Liver (tissue), 9 donors: ENCODE data around the gene DNAJA3. TPM values are rescaled to one million over a fixed set of nuclear protein-coding genes. Genes with fewer than 3 reads are reported as not detected.

Experiments used
- DNase-seq: peaks from one replicate; pipeline ENCODE4 v3.0.0-alpha.2; 2017; ENCODE audit warnings: low spot score
- H3K27ac ChIP-seq, 2 donors: one replicate each; pipeline ENCODE4 v1.7.0; 2013; ENCODE audit warnings: inconsistent platforms in 2 of 2, low read length in 2 of 2, control low read depth in 1 of 2, low read depth in 1 of 2, mild to moderate bottlenecking in 1 of 2
- H3K27me3 ChIP-seq, 4 donors: one replicate each; pipeline versions ENCODE4 v1.6.1 to v1.7.0; 2013; ENCODE audit warnings: low read length in 3 of 4, inconsistent platforms in 1 of 4, mild to moderate bottlenecking in 1 of 4, moderate library complexity in 1 of 4; ENCODE audit not compliant: control insufficient read depth in 4 of 4, insufficient read depth in 4 of 4
- H3K36me3 ChIP-seq, 4 donors: one replicate each; pipeline versions ENCODE4 v1.6.1 to v1.7.0; 2013; ENCODE audit warnings: low read length in 3 of 4, mild to moderate bottlenecking in 3 of 4, low read depth in 1 of 4, moderate library complexity in 1 of 4; ENCODE audit not compliant: control insufficient read depth in 4 of 4, insufficient read depth in 3 of 4
- H3K4me1 ChIP-seq, 4 donors: one replicate each; pipeline versions ENCODE4 v1.6.1 to v1.7.0; 2013; ENCODE audit warnings: low read length in 3 of 4, mild to moderate bottlenecking in 3 of 4, moderate library complexity in 1 of 4; ENCODE audit not compliant: control insufficient read depth in 4 of 4, insufficient read depth in 4 of 4
- H3K4me3 ChIP-seq, 3 donors: one replicate each; pipeline versions ENCODE4 v1.6.1 to v1.7.0; 2013; ENCODE audit warnings: low read length in 3 of 3, control low read depth in 1 of 3, low read depth in 1 of 3, mild to moderate bottlenecking in 1 of 3
- H3K9ac ChIP-seq, 2 donors: one replicate each; pipeline ENCODE4 v1.7.0; 2013; ENCODE audit warnings: low read length in 2 of 2, mild to moderate bottlenecking in 2 of 2, moderate library complexity in 2 of 2, control low read depth in 1 of 2, low read depth in 1 of 2
- H3K9me3 ChIP-seq, 4 donors: one replicate each; pipeline versions ENCODE4 v1.6.1 to v1.7.0; 2013; ENCODE audit warnings: low read length in 3 of 4; ENCODE audit not compliant: control insufficient read depth in 4 of 4
- FOXA1 ChIP-seq: IDR thresholded peaks from 2 replicates; pipeline ENCODE4 v1.6.1; 2016; ENCODE audit warnings: antibody characterized with exemption
- FOXA2 ChIP-seq: IDR thresholded peaks from 2 replicates; pipeline ENCODE4 v1.6.1; 2016; ENCODE audit warnings: antibody characterized with exemption
- GABPA ChIP-seq, 2 donors: IDR thresholded peaks in 1 of 2; conservative IDR thresholded peaks in 1 of 2; 2 replicates each; pipeline ENCODE4 v1.6.1; 2016; ENCODE audit warnings: antibody characterized with exemption in 2 of 2, mild to moderate bottlenecking in 1 of 2, moderate library complexity in 1 of 2
- HNF4A ChIP-seq, 2 donors: conservative IDR thresholded peaks; 2 replicates each; pipeline ENCODE4 v1.6.1; 2016; ENCODE audit warnings: antibody characterized with exemption in 2 of 2, mild to moderate bottlenecking in 2 of 2
- JUND ChIP-seq, 2 donors: IDR thresholded peaks; 2 replicates each; pipeline ENCODE4 v1.6.1; 2016; ENCODE audit warnings: antibody characterized with exemption in 2 of 2
- NR2F2 ChIP-seq: IDR thresholded peaks from 2 replicates; pipeline ENCODE4 v1.6.1; 2016; ENCODE audit warnings: antibody characterized with exemption
- RXRA ChIP-seq, 2 donors: IDR thresholded peaks; 2 replicates each; pipeline ENCODE4 v1.6.1; 2017 to 2018; ENCODE audit warnings: antibody characterized with exemption in 2 of 2, mild to moderate bottlenecking in 1 of 2
- SP1 ChIP-seq: IDR thresholded peaks from 2 replicates; pipeline ENCODE4 v1.6.1; 2018; ENCODE audit warnings: antibody characterized with exemption, mild to moderate bottlenecking
- TAF1 ChIP-seq: conservative IDR thresholded peaks from 2 replicates; pipeline ENCODE4 v1.6.1; 2016; ENCODE audit warnings: antibody characterized with exemption, mild to moderate bottlenecking
- WGBS: extraction: QIAGEN DNeasy Blood & Tissue Kit; methylation state at CpG from one replicate; pipeline ENCODE4 v1.1.7; 2013; 5-methylcytosine and 5-hydroxymethylcytosine counted together
- polyA plus RNA-seq, 2 donors: library from polyadenylated mRNA; stranded (reverse) in 1 of 2; unstranded in 1 of 2; fragments of 200-250 nt in 1 of 2; fragments of >200 nt in 1 of 2; fragmentation: Nextera tagmentation in 1 of 2; extraction: Ambion mirVana in 1 of 2; gene quantifications; one replicate each; pipeline versions ENCODE4 v1.2.1 to v1.2.3, GENCODE V29; 2013 to 2015
- total RNA-seq, 2 donors: library from RNA; depleted of rRNA; stranded (reverse); fragments of >200 nt; gene quantifications; one replicate each; pipeline ENCODE4 v1.2.3, GENCODE V29; 2014
- TF ChIP-seq, protein P1 (sequence below): IDR thresholded peaks from 2 replicates; pipeline ENCODE4 v1.6.1; 2016; ENCODE audit warnings: antibody characterized with exemption
- TF ChIP-seq, protein P2 (sequence below): IDR thresholded peaks from 2 replicates; pipeline ENCODE4 v1.6.1; 2016; ENCODE audit warnings: antibody characterized with exemption
- TF ChIP-seq, protein P3 (sequence below): IDR thresholded peaks from 2 replicates; pipeline ENCODE4 v1.6.1; 2016; ENCODE audit warnings: antibody characterized with exemption, mild to moderate bottlenecking
- TF ChIP-seq, protein P4 (sequence below): IDR thresholded peaks from 2 replicates; pipeline ENCODE4 v1.6.1; 2016; ENCODE audit warnings: antibody characterized with exemption
- TF ChIP-seq, protein P5 (sequence below): fragments of 150-350 bp; IDR thresholded peaks from 2 replicates; pipeline ENCODE4 v1.5.1; 2017; ENCODE audit warnings: improper control_type of control experiment, low read depth, low read length; ENCODE audit not compliant: missing input control
- donor health status: healthy.
- donor health status: healthy.
- donor health status: healthy.
- donor health status: healthy.
- donor health status: healthy.

The DNAJA3 gene
- total and polyA plus RNA-seq, 4 donors = 39.6 to 86.3 (median 65.6) TPM

DNA sequence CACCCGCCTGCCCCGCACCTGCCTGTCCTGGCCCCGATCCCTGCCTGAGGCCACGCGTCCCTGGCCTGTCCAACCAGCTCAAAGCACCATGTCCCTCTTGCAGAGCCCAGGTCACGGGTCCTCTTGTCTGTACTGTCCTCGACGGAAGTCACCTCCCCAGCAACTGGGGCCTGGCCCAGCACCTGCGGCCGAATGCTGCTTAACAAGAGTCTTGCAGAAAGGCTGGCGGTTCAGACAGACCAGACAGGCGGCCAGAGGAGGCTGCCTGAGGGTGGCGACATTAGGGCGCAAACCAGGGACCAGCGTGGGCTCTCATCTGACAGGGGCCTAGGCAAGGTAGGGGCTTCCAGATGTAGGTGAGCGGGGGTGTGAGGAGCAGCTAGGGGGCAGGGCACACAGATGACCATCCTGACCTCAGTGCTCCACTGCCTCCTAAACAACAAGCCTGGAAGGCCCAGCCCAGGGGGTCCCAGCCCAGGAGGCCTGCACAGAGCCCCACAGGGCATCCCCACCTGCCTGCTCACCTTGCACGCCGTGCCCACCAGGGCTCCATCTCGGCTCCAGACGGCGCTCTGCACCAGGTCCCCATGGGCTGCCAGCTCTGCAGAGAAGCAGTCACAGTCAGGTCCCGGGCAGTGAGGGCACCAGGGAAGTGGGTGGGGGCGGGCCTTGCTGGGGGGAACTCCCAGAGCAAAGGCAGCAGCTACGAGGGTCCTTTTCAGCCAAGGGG lies 20.5 kb upstream of the DNAJA3 start:
- 91% methylated on average over 24 of the region's 24 CpGs for WGBS
- Histone ChIP-seq H3K9me3 (no peaks in the 10 kb centered on the region), H3K9ac (no peak overlapping the region), H3K4me1 (peaks cover 0 to 6% (median 0%) of the 10 kb centered on the region in 4 donors), H3K4me3 (no peak overlapping the region), H3K27me3 (no peaks in the 10 kb centered on the region), H3K27ac (no peak overlapping the region), H3K36me3 (peaks cover 4 to 9% (median 7%) of the 10 kb centered on the region in 4 donors)
- no peak for DNase-seq
- TF ChIP-seq GABPA (IDR thresholded peaks at IDR 0.05 in 1 of 2, conservative IDR thresholded peaks at IDR 0.05 in 1 of 2) (no peak), TAF1 (no peak), NR2F2 (no peak)
- TF ChIP-seq, protein P1, sequence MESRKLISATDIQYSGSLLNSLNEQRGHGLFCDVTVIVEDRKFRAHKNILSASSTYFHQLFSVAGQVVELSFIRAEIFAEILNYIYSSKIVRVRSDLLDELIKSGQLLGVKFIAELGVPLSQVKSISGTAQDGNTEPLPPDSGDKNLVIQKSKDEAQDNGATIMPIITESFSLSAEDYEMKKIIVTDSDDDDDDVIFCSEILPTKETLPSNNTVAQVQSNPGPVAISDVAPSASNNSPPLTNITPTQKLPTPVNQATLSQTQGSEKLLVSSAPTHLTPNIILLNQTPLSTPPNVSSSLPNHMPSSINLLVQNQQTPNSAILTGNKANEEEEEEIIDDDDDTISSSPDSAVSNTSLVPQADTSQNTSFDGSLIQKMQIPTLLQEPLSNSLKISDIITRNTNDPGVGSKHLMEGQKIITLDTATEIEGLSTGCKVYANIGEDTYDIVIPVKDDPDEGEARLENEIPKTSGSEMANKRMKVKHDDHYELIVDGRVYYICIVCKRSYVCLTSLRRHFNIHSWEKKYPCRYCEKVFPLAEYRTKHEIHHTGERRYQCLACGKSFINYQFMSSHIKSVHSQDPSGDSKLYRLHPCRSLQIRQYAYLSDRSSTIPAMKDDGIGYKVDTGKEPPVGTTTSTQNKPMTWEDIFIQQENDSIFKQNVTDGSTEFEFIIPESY = no peak
- TF ChIP-seq, protein P2, sequence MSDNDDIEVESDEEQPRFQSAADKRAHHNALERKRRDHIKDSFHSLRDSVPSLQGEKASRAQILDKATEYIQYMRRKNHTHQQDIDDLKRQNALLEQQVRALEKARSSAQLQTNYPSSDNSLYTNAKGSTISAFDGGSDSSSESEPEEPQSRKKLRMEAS = no peak
- TF ChIP-seq, protein P3, sequence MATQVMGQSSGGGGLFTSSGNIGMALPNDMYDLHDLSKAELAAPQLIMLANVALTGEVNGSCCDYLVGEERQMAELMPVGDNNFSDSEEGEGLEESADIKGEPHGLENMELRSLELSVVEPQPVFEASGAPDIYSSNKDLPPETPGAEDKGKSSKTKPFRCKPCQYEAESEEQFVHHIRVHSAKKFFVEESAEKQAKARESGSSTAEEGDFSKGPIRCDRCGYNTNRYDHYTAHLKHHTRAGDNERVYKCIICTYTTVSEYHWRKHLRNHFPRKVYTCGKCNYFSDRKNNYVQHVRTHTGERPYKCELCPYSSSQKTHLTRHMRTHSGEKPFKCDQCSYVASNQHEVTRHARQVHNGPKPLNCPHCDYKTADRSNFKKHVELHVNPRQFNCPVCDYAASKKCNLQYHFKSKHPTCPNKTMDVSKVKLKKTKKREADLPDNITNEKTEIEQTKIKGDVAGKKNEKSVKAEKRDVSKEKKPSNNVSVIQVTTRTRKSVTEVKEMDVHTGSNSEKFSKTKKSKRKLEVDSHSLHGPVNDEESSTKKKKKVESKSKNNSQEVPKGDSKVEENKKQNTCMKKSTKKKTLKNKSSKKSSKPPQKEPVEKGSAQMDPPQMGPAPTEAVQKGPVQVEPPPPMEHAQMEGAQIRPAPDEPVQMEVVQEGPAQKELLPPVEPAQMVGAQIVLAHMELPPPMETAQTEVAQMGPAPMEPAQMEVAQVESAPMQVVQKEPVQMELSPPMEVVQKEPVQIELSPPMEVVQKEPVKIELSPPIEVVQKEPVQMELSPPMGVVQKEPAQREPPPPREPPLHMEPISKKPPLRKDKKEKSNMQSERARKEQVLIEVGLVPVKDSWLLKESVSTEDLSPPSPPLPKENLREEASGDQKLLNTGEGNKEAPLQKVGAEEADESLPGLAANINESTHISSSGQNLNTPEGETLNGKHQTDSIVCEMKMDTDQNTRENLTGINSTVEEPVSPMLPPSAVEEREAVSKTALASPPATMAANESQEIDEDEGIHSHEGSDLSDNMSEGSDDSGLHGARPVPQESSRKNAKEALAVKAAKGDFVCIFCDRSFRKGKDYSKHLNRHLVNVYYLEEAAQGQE = no peak

DNA sequence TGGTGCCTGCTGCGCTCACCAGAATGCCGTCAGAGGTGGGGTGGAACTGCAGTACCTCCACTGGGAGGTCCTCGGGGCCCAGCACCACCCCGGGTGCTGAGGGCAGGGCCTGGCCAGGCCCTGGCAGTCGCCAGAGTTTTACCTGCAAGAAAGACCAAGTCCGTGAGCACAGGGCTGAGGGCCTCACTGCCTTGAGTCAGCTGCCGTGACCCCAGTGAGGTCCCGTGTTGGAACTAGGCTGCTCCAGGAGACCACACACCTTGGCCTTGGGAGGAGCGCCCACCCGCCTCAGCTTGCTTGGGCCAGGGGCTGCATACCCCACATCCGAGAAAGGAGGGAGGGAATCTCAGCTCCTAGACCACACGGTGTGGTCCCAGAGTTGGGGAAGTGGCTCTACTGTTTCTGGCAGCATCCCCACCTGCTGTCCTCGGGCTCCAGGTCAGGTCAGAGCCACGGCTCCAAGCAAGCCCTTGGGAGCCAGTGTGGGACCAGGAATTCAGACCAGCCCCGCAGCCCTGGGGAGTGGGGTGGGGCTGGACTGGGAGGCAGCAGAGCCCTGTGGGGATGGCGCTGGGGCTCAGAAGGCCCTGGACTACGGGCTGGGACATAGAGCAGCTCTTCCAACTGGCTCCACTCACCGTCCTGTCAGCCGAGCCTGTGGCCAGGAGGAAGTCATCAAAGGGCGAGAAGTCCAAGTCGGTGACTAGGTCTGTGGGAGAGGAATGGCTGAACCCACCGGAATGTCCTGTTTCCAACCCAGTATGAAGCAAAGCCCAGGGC lies 17.9 kb upstream of the DNAJA3 start:
- H3K27me3 ChIP-seq = no peaks in the 10 kb centered on the region
- no peak overlapping the region for H3K4me3 ChIP-seq
- H3K36me3 ChIP-seq = peaks cover 4 to 9% (median 7%) of the 10 kb centered on the region in 4 donors
- no peak overlapping the region for H3K9ac ChIP-seq
- peaks cover 0 to 13% (median under 1%) of the 10 kb centered on the region in 4 donors for H3K4me1 ChIP-seq
- H3K9me3 ChIP-seq = no peaks in the 10 kb centered on the region
- TF ChIP-seq, protein P4, sequence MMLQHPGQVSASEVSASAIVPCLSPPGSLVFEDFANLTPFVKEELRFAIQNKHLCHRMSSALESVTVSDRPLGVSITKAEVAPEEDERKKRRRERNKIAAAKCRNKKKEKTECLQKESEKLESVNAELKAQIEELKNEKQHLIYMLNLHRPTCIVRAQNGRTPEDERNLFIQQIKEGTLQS = no peak
- no peak for TF ChIP-seq FOXA1
- TF ChIP-seq SP1 = no peak
- no peak for TF ChIP-seq HNF4A (conservative IDR thresholded peaks at IDR 0.05)
- no peak for TF ChIP-seq FOXA2
- TF ChIP-seq, protein P1 = no peak
- no peak for TF ChIP-seq RXRA (IDR thresholded peaks at IDR 0.05)
- TF ChIP-seq NR2F2 = no peak
- TF ChIP-seq, protein P5, sequence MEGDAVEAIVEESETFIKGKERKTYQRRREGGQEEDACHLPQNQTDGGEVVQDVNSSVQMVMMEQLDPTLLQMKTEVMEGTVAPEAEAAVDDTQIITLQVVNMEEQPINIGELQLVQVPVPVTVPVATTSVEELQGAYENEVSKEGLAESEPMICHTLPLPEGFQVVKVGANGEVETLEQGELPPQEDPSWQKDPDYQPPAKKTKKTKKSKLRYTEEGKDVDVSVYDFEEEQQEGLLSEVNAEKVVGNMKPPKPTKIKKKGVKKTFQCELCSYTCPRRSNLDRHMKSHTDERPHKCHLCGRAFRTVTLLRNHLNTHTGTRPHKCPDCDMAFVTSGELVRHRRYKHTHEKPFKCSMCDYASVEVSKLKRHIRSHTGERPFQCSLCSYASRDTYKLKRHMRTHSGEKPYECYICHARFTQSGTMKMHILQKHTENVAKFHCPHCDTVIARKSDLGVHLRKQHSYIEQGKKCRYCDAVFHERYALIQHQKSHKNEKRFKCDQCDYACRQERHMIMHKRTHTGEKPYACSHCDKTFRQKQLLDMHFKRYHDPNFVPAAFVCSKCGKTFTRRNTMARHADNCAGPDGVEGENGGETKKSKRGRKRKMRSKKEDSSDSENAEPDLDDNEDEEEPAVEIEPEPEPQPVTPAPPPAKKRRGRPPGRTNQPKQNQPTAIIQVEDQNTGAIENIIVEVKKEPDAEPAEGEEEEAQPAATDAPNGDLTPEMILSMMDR = no peak
- TF ChIP-seq JUND (IDR thresholded peaks at IDR 0.05) = no peak
- WGBS = 88% methylated on average over 22 of the region's 22 CpGs
- no peak overlapping the region for H3K27ac ChIP-seq
- no peak for DNase-seq
